HG02610 (cell line): ENCODE data around the gene PJA1.

Experiments used
- ATAC-seq: cut with Tn5 transposase; IDR thresholded peaks from one replicate; pipeline ENCODE4 v1.9.1; 2021; ENCODE audit warnings: mild to moderate bottlenecking, moderate library complexity; ENCODE audit not compliant: unreplicated experiment

PJA1 gene

DNA sequence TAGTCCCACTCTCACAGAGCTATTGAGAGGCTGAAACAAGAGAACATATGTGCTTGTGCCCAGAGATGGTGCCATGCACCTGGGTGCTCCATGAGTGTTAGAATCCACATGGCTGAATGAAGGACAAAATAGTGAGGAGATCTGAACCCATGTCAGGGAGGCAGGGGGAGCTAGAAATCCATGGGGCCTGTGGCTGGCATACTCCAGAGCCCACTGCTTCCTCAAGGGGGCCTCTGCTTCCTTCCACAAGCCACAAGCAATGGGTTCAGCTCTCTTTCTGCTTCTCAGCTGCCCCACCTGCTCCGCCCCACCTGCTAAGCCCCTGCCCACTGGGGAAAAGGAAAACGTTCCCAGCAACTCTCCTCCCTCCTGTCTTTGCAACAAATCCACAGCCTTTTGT, 46.1 kb downstream of the PJA1 start:
- ATAC-seq: no peak

DNA sequence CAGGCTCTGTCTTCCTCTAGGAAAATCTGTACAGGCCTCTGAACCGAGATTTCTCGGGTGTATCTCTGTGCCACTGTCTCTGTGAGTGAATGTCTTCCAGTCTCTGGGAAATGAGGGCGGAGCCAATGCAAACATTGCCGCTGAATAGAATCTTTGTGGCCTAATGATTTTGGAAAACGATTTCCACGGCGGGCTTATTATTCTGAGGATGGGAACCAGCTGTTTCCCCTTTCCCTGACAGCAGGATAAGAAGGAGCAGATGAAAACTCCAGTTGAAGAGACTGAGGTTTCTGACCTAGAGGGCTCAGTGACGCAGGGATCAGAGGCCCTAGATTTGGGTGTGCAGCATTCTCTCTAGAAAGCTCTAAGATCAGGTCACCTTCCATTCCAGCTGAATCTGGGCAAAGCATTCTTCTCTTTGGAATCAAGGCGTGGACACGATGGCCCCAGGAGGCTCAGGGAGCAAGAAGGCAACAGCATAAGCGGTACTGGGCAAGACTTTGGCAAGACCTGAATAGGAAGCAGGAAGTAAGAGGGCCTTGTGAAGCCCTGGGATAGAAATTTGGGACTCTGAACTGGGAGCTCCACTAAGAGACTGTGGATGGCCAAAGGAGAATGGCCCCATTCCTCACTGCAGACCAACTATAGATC, 47.3 kb downstream of the PJA1 start:
- ATAC-seq: no peak

DNA sequence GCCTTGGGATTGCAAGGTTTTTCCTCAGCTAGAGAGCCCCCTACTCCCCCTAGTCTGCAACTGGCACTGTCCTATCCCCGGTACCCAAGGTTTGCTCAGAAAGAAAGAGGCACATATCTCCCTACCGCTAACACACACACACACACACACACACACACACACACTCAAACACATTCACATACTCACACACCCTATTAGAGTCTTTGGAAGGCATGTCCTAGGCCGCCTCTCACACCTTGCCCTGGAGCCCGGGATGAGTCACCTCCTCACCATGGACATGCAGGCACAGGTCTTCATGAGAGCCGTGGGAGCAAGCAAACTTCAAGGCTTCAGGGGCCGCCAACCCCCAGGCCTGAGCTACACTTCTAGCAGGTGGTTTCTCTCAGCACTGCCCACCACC, 49.2 kb downstream of the PJA1 start:
- ATAC-seq: no peak

DNA sequence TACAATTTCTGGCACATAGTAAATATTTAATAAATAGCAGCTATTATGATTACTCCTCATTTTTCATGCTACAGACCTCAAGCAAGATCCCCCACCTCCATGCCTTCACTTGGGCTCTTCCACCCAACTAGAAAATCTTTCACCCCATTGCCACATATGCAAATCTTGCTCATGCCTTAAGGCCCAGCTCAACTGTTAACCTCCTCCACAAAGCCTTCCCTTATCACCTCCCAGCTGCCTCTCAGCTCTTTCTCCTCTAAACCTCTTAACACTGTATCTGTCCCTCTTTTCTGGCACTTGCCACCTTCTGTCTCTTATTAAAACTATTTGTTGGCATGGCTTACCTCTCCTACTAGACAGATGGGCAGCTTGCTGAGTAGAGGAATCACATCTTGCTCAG, 51.5 kb downstream of the PJA1 start:
- no peak for ATAC-seq
